ENCODE data around the gene KRTAP19-1.

Gene KRTAP19-1

GRCh38 chr21:30480145-30480544 is at the start of gene KRTAP19-1:
Gene KRTAP19-1 (minus strand): TSS chr21:30480367. CDS start chr21:30480317, 50 bp downstream.
- ChIA-PET CTCF (no interaction called here), POLR2A (no interaction called here)
- H3K9me3 ChIP-seq (ENCODE audit: control insufficient read depth, insufficient read depth, low read depth, low read length), result no peaks in the 10 kb centered on the region
- H3K36me3 ChIP-seq (ENCODE audit: control insufficient read depth in 2 of 2, insufficient read depth in 1 of 2, low read length in 2 of 2), result no peaks in the 10 kb centered on the region
- TF ChIP-seq ZNF335 (tag by site-specific recombination; conservative IDR thresholded peaks at IDR 0.05) (no peak), ZNF24 (tag by site-specific recombination; IDR thresholded peaks at IDR 0.05) (no peak), KLF16 (tag by site-specific recombination; IDR thresholded peaks at IDR 0.05) (no peak), ZNF843 (tag by site-specific recombination; IDR thresholded peaks at IDR 0.05) (no peak), ZBTB21 (tag by site-specific recombination; IDR thresholded peaks at IDR 0.05) (no peak), GLIS1 (tag by site-specific recombination; IDR thresholded peaks at IDR 0.05) (no peak), GLIS2 (tag by site-specific recombination; IDR thresholded peaks at IDR 0.05) (no peak), ZNF48 (tag by site-specific recombination; IDR thresholded peaks at IDR 0.05) (no peak), ZNF830 (tag by site-specific recombination; IDR thresholded peaks at IDR 0.05; ENCODE audit: low read depth) (no peak), ZNF274 (IDR thresholded peaks at IDR 0.05; ENCODE audit: low read length) (no peak), ZNF274 (tag by site-specific recombination; IDR thresholded peaks at IDR 0.05; ENCODE audit: borderline replicate concordance) (no peak)
- TF ChIP-seq, protein P1, sequence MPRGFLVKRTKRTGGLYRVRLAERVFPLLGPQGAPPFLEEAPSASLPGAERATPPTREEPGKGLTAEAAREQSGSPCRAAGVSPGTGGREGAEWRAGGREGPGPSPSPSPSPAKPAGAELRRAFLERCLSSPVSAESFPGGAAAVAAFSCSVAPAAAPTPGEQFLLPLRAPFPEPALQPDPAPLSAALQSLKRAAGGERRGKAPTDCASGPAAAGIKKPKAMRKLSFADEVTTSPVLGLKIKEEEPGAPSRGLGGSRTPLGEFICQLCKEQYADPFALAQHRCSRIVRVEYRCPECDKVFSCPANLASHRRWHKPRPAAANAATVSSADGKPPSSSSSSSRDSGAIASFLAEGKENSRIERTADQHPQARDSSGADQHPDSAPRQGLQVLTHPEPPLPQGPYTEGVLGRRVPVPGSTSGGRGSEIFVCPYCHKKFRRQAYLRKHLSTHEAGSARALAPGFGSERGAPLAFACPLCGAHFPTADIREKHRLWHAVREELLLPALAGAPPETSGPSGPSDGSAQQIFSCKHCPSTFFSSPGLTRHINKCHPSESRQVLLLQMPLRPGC (tag by site-specific recombination; IDR thresholded peaks at IDR 0.05), result no peak
- TF ChIP-seq, protein P2, sequence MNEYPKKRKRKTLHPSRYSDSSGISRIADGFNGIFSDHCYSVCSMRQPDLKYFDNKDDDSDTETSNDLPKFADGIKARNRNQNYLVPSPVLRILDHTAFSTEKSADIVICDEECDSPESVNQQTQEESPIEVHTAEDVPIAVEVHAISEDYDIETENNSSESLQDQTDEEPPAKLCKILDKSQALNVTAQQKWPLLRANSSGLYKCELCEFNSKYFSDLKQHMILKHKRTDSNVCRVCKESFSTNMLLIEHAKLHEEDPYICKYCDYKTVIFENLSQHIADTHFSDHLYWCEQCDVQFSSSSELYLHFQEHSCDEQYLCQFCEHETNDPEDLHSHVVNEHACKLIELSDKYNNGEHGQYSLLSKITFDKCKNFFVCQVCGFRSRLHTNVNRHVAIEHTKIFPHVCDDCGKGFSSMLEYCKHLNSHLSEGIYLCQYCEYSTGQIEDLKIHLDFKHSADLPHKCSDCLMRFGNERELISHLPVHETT (tag by site-specific recombination; IDR thresholded peaks at IDR 0.05), result no peak
- no peak within 1 kb of the TSS for H3K4me3 ChIP-seq (ENCODE audit: low read depth, low read length)
- no peaks in the 10 kb centered on the region for H3K4me1 ChIP-seq (ENCODE audit: control insufficient read depth, insufficient read depth, low read length)
- no peak within 1 kb of the TSS for H3K27ac ChIP-seq (ENCODE audit: extremely low read depth, low read depth, low read length)

GRCh38 chr21:30518876-30519275 is 38.7 kb upstream of the KRTAP19-1 start:
- H3K9me3 ChIP-seq (ENCODE audit: control insufficient read depth, insufficient read depth, low read depth, low read length), result no peaks in the 10 kb centered on the region; the same call in none of the 2 replicates
- no peak overlapping the region for H3K4me3 ChIP-seq (ENCODE audit: low read depth, low read length)
- no peaks in the 10 kb centered on the region for H3K4me1 ChIP-seq (ENCODE audit: control insufficient read depth, insufficient read depth, low read length)
- ChIA-PET POLR2A (no interaction called here), CTCF (interaction anchor here (0.7 kb wide), 1 partner anchor 14 kb away, joined by 3 read pairs; no protein-coding TSS in a partner anchor)
- TF ChIP-seq SCRT2 (tag by site-specific recombination; IDR thresholded peaks at IDR 0.05), result no peak
- TF ChIP-seq ZNF623 (tag by site-specific recombination; IDR thresholded peaks at IDR 0.05), result no peak
- TF ChIP-seq ZNF248 (tag by site-specific recombination; IDR thresholded peaks at IDR 0.05), result no peak
- no peak for TF ChIP-seq EGR2 (tag by site-specific recombination; IDR thresholded peaks at IDR 0.05; ENCODE audit: low read depth)
- TF ChIP-seq ZNF433 (tag by site-specific recombination; IDR thresholded peaks at IDR 0.05; ENCODE audit: low read depth), result no peak
- no peak for TF ChIP-seq ZNF114 (tag by site-specific recombination; IDR thresholded peaks at IDR 0.05)
- TF ChIP-seq ZNF701 (tag by site-specific recombination; IDR thresholded peaks at IDR 0.05), result no peak
- no peak for TF ChIP-seq ZNF274 (IDR thresholded peaks at IDR 0.05; ENCODE audit: low read length)
- no peak for TF ChIP-seq ZNF274 (tag by site-specific recombination; IDR thresholded peaks at IDR 0.05; ENCODE audit: borderline replicate concordance)
- no peak for TF ChIP-seq ZNF48 (tag by site-specific recombination; IDR thresholded peaks at IDR 0.05)
- no peak for TF ChIP-seq ZNF777 (tag by site-specific recombination; IDR thresholded peaks at IDR 0.05; ENCODE audit: borderline replicate concordance)
- no peak overlapping the region for H3K27ac ChIP-seq (ENCODE audit: extremely low read depth, low read depth, low read length)
- H3K36me3 ChIP-seq (ENCODE audit: control insufficient read depth in 2 of 2, insufficient read depth in 1 of 2, low read length in 2 of 2), result no peaks in the 10 kb centered on the region

- Histone ChIP-seq H3K27ac (ENCODE audit: extremely low read depth, low read depth, low read length) (no peak overlapping the region), H3K9me3 (ENCODE audit: control insufficient read depth, insufficient read depth, low read depth, low read length) (no peaks in the 10 kb centered on the region; the same call in 1 of the 2 replicates), H3K36me3 (ENCODE audit: control insufficient read depth in 2 of 2, insufficient read depth in 1 of 2, low read length in 2 of 2) (no peaks in the 10 kb centered on the region), H3K4me1 (ENCODE audit: control insufficient read depth, insufficient read depth, low read length) (no peaks in the 10 kb centered on the region), H3K4me3 (ENCODE audit: low read depth, low read length) (no peak overlapping the region)
- CTCF ChIA-PET, result interaction anchor here (0.8 kb wide), 1 partner anchor 10 kb away, joined by 3 read pairs; no protein-coding TSS in a partner anchor
- POLR2A ChIA-PET, result no interaction called here
- TF ChIP-seq ZNF416 (tag by site-specific recombination; IDR thresholded peaks at IDR 0.05) (no peak), ZNF623 (tag by site-specific recombination; IDR thresholded peaks at IDR 0.05) (no peak), HOXD13 (CRISPR knock-in tag; IDR thresholded peaks at IDR 0.05; ENCODE audit: borderline replicate concordance) (no peak), SP3 (tag by site-specific recombination; IDR thresholded peaks at IDR 0.05) (no peak), PBX3 (CRISPR knock-in tag; IDR thresholded peaks at IDR 0.05) (no peak), HOXA7 (CRISPR knock-in tag; IDR thresholded peaks at IDR 0.05; ENCODE audit: borderline replicate concordance) (no peak), ZNF785 (tag by site-specific recombination; IDR thresholded peaks at IDR 0.05) (no peak)
- TF ChIP-seq, protein P1 (tag by site-specific recombination; IDR thresholded peaks at IDR 0.05), result no peak
Observed at GRCh38 chr21:30515681-30516080, 35.5 kb upstream of the KRTAP19-1 start.

All from HEK293 (cell line).